ENCODE measurements around the gene G0S2.

G0S2 gene

DNA sequence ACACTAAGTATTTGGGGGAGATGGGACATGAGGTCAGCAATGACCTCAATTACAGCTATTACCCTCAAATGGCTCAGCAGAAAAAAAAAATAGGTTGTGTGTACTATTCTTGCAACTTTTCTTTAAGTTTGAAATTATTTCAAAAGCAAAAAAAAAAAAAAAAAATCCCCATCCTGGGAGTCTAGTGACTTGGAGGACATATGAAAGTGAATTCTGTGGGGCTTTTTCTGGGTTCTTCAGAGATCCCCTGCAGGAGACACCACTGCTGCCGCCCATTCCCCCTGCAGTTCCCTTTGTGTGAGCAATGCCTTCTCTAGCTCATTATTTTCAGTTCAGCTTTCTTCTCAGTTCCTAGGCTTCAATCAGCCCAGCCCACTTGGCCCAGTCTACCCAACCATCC is 46.1 kb downstream of the G0S2 start:
- no peak for DNase-seq

DNA sequence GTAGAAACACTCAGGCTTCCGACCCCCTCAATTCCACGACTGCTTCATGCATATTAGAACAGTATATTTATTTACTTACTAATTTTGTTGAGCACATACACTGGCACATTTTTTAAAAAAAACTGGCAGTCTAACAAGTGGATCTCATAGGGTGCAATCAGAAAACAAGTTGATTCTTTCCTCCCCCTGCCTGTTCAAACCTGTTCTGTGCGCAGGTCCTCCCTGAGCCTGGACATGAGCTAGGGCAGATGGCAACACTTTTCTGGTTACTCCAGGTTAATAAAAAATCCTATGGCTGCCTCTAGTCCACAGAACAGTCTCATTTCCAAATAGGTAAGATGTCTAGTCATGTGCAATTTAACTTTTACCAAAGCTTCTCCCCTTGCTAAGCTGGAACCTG is 48.1 kb downstream of the G0S2 start:
- no peak for DNase-seq

- no peak for DNase-seq
Measured at GRCh38 chr1:209723756-209724693, 48.8 kb downstream of the G0S2 start.

Data from OCI-M1 (cell line).